Measurements from ENCODE around the gene TALDO1.

TALDO1 gene

DNA sequence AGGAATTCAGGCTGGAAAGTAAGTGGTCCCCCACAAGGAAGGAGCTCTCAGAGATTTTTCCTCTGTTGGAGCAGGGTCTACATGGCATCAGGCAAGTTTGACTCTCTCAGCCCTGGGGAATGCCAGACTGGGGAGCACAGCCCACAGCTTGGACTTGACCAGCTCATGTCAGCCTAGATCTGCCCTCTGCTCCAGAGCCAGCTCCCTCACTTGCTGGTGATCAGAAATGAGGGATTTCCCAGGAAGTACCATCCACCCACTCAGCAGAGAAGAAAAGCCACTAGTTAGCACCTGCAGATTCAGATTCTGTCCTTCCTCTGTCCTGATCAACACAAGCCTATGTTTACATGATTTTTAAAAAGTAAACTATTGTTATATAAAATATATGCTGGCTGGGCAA lies 13.0 kb downstream of the TALDO1 start:
- no peaks in the 10 kb centered on the region for H3K4me1 Mint-ChIP-seq
- TF ChIP-seq, protein P1, sequence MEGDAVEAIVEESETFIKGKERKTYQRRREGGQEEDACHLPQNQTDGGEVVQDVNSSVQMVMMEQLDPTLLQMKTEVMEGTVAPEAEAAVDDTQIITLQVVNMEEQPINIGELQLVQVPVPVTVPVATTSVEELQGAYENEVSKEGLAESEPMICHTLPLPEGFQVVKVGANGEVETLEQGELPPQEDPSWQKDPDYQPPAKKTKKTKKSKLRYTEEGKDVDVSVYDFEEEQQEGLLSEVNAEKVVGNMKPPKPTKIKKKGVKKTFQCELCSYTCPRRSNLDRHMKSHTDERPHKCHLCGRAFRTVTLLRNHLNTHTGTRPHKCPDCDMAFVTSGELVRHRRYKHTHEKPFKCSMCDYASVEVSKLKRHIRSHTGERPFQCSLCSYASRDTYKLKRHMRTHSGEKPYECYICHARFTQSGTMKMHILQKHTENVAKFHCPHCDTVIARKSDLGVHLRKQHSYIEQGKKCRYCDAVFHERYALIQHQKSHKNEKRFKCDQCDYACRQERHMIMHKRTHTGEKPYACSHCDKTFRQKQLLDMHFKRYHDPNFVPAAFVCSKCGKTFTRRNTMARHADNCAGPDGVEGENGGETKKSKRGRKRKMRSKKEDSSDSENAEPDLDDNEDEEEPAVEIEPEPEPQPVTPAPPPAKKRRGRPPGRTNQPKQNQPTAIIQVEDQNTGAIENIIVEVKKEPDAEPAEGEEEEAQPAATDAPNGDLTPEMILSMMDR (IDR thresholded peaks at IDR 0.05; ENCODE audit: unreplicated experiment in 3 of 3) = no peak
- H3K36me3 Mint-ChIP-seq (ENCODE audit: low read depth) = peaks cover 36% of the 10 kb centered on the region
- H3K9me3 Mint-ChIP-seq = no peaks in the 10 kb centered on the region
- no peaks in the 10 kb centered on the region for H3K27me3 Mint-ChIP-seq (ENCODE audit: low read depth)
- no peak overlapping the region for H3K27ac Mint-ChIP-seq
- no peak overlapping the region for H3K4me3 Mint-ChIP-seq

DNA sequence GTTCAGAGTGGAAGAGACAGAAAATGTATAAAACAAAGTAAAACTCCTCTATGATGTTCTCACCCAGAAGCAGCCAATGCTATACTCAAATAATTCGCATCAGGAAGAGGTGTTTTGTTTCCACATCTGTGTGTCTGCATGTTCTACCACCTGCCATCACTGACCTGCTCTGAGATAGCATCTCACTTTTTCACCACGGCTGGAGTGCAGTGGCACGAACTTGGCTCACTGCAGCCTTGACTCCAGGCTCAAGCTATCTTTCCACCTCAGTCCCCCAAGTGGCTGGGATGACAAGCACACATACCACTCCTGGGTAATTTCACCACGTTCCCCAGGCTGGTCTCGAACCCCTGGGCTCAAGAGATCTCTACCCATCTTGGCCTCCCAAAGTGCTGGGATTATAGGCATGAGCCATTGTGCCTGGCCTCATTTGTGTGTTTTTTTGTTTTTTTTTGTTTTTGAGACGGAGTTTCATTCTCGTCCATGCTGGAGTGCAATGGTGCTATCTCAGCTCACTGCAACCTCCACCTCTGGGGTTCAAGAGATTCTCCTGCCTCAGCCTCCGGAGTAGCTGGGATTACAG lies 14.4 kb downstream of the TALDO1 start:
- Mint-ChIP-seq H3K9me3 (no peaks in the 10 kb centered on the region), H3K4me3 (no peak overlapping the region), H3K4me1 (no peaks in the 10 kb centered on the region), H3K36me3 (ENCODE audit: low read depth) (peaks cover 39% of the 10 kb centered on the region), H3K27ac (no peak overlapping the region), H3K27me3 (ENCODE audit: low read depth) (no peaks in the 10 kb centered on the region)
- TF ChIP-seq, protein P1 (IDR thresholded peaks at IDR 0.05; ENCODE audit: unreplicated experiment in 3 of 3) = no peak

- H3K36me3 Mint-ChIP-seq (ENCODE audit: low read depth) = peaks cover 38% of the 10 kb centered on the region
- TF ChIP-seq, protein P1 (IDR thresholded peaks at IDR 0.05; ENCODE audit: unreplicated experiment in 3 of 3) = no peak
- H3K4me3 Mint-ChIP-seq = no peak overlapping the region
- no peaks in the 10 kb centered on the region for H3K27me3 Mint-ChIP-seq (ENCODE audit: low read depth)
- H3K4me1 Mint-ChIP-seq = no peaks in the 10 kb centered on the region
- H3K27ac Mint-ChIP-seq = no peak overlapping the region
- no peaks in the 10 kb centered on the region for H3K9me3 Mint-ChIP-seq
Measured at GRCh38 chr11:762421-763072, 15.3 kb downstream of the TALDO1 start.

- Mint-ChIP-seq H3K9me3 (no peaks in the 10 kb centered on the region), H3K36me3 (ENCODE audit: low read depth) (peaks cover 35% of the 10 kb centered on the region), H3K4me3 (no peak overlapping the region), H3K27ac (no peak overlapping the region), H3K4me1 (no peaks in the 10 kb centered on the region), H3K27me3 (ENCODE audit: low read depth) (no peaks in the 10 kb centered on the region)
- TF ChIP-seq, protein P1 (IDR thresholded peaks at IDR 0.05; ENCODE audit: unreplicated experiment in 3 of 3) = no peak
Measured at GRCh38 chr11:763073-763463, 15.8 kb downstream of the TALDO1 start.

GRCh38 chr11:763549-764321 lies 16.5 kb downstream of the TALDO1 start:
- Mint-ChIP-seq H3K36me3 (ENCODE audit: low read depth) (peaks cover 31% of the 10 kb centered on the region), H3K4me1 (no peaks in the 10 kb centered on the region), H3K27ac (no peak overlapping the region), H3K9me3 (no peaks in the 10 kb centered on the region), H3K4me3 (no peak overlapping the region), H3K27me3 (ENCODE audit: low read depth) (no peaks in the 10 kb centered on the region)
- TF ChIP-seq, protein P1 (IDR thresholded peaks at IDR 0.05; ENCODE audit: unreplicated experiment in 3 of 3) = no peak
